HG03280 (cell line): Measurements from ENCODE around the gene ADCY6.

Source experiments
- ATAC-seq: cut with Tn5 transposase; IDR thresholded peaks from one replicate; pipeline ENCODE4 v1.9.1; 2021; ENCODE audit warnings: mild to moderate bottlenecking, moderate library complexity; ENCODE audit not compliant: unreplicated experiment

The ADCY6 gene

GRCh38 chr12:48786591-48787544 is 2.0 kb downstream of the ADCY6 start:
- ATAC-seq = no peak

- ATAC-seq = no peak
Measured at GRCh38 chr12:48783432-48783831, 5.5 kb downstream of the ADCY6 start.

- ATAC-seq = no peak
Measured at GRCh38 chr12:48782457-48783395, 6.2 kb downstream of the ADCY6 start.

GRCh38 chr12:48781750-48782456 is 7.0 kb downstream of the ADCY6 start:
- no peak for ATAC-seq

GRCh38 chr12:48780381-48781025 is 8.4 kb downstream of the ADCY6 start:
- ATAC-seq = no peak

GRCh38 chr12:48779869-48780268 is 9.0 kb downstream of the ADCY6 start:
- no peak for ATAC-seq

GRCh38 chr12:48777501-48778400 is 11.1 kb downstream of the ADCY6 start:
- ATAC-seq = no peak

GRCh38 chr12:48776956-48777355 is 11.9 kb downstream of the ADCY6 start:
- no peak for ATAC-seq

- no peak for ATAC-seq
Measured at GRCh38 chr12:48775991-48776649, 12.8 kb downstream of the ADCY6 start.

GRCh38 chr12:48775299-48775698 is 13.6 kb downstream of the ADCY6 start:
- no peak for ATAC-seq

GRCh38 chr12:48774516-48774915 is 14.4 kb downstream of the ADCY6 start:
- no peak for ATAC-seq

GRCh38 chr12:48773686-48774085 is 15.2 kb downstream of the ADCY6 start:
- no peak for ATAC-seq

GRCh38 chr12:48771588-48772112 is 17.2 kb downstream of the ADCY6 start:
- no peak for ATAC-seq

GRCh38 chr12:48770756-48771155 is 18.1 kb downstream of the ADCY6 start:
- no peak for ATAC-seq

- no peak for ATAC-seq
Measured at GRCh38 chr12:48768736-48769135, 20.2 kb downstream of the ADCY6 start.

- no peak for ATAC-seq
Measured at GRCh38 chr12:48768147-48768546, 20.7 kb downstream of the ADCY6 start.

- no peak for ATAC-seq
Measured at GRCh38 chr12:48767521-48767920, 21.4 kb downstream of the ADCY6 start.

GRCh38 chr12:48767047-48767446 is 21.8 kb downstream of the ADCY6 start:
- no peak for ATAC-seq

GRCh38 chr12:48765753-48766162 is 23.1 kb downstream of the ADCY6 start:
- ATAC-seq = no peak
